Hair follicle dermal papilla cell (primary cell): ENCODE data around the gene PPIE. TPM values are rescaled to one million over a fixed set of nuclear protein-coding genes. Genes with fewer than 3 reads are reported as not detected.

Experiments used
- small RNA-seq: library from RNA; depleted of rRNA; stranded (forward); fragments of <200 nt; gene quantifications from one replicate; pipeline ENCODE3, GENCODE V24; 2012
- total RNA-seq: library from RNA; depleted of rRNA; stranded (reverse); fragments of >200 nt; gene quantifications from 2 replicates; pipeline ENCODE4 v1.2.3, GENCODE V29; 2012

The PPIE gene
- 26.3 and 26.7 TPM in 2 replicates for total RNA-seq

DNA sequence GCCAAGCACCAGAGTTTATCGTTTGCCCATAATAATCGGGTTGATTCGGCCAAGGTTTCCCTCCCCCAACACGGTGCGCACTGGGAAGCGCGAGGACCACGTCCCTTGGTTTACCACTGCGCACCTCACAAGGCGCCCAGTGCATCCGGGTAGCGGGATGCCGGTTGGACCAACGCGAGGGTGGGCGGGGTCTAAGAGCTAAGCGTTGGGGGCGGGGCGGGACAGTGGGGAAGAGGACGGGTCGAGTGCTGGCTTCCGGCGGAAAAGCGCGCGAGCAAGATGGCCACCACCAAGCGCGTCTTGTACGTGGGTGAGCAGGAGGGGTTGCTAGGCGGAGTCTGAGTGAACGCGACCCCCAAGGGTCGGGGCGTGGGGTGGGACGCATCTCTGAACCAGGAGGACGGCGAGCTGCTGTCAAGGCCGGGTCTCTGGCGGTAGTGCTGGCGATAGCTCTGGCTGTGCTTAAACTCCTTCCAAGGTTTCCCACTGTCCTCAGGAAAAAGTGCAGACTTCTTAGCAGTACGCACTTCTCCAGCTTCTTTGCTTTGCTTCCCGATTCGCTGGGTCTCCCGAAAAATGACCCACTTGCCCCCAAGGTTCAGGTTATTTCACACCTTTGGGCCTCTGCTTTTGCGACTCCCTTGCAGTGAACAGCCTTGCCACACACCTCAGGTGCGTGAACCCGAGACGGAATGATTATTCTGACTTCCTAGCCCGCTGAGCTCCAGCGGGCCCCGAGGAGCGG lies at the start of gene PPIE:
Gene PPIE (plus strand): TSS at position 261 of the 745 bp plus-strand sequence. CDS start 19 bp downstream, at position 280.

DNA sequence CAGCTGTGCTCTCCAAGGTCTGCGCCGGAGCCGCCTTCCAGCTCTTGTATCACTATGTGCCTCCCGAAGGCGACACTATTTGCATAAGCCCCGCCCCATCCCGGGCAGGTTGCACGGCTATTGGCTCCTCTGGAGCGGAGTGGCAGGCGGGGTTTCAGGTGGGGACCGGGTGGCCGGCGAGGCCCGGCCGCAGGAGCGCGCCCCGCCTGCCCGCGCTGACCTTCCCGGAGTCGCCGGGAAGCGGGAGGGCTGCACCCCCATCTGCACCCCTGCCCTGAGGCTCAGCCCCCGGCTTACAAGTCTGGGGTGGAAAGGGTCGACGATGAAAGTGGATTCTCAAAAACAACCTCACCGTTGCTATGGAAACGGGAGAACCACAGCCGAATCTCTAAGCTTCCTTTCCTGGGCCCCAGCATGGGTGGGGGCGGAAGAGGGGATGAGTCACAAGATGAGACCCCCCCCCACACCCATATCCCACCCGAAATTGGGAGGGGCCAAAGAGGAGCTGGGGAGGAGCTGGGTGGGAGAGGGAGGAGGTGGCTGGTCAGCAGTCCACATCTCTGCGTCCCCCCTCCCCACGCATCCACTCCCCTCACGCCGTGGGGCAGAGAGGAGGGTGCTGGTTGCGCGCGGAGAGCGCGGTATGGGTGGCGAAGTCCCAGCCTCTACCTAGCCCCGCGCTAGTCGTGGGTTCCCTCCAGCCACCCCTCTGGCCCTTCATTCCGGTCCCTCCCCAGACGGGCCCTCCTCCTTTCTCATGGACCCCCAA lies 47.1 kb upstream of the PPIE start, which contains the start of gene HPCAL4:
Gene HPCAL4 (minus strand): TSS at position 51 of the 769 bp plus-strand sequence. CDS start 6,830 bp downstream, outside the sequence.

DNA sequence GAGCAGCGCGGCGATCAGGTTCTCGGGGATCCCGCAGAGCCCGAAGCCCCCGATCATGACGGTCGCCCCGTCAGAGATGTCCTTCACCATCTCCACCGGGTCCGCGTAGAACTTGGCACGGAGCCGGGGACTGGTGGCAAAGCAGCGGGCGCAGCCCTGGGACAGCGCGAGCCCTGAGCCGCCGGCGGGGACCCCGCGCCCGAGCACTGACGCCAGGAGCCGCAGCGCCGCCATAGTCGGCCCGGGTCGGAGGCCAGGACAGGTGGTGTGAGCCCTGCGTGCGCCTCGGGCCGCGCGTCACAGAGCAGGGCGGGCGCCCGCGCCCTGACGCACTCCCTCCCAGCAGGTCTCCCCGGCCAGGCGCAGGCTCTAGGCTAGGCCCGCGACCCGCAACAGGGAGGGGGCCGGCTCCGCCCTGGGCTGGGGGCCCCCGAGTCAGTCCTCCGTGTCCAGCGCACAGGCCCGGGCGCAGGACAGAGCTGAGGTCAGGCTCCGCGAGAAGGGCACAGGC lies 32.4 kb downstream of the PPIE start, which contains the start of gene OXCT2:
Gene OXCT2 (minus strand): TSS at position 327 of the 511 bp plus-strand sequence. CDS start 93 bp downstream, at position 234.

DNA sequence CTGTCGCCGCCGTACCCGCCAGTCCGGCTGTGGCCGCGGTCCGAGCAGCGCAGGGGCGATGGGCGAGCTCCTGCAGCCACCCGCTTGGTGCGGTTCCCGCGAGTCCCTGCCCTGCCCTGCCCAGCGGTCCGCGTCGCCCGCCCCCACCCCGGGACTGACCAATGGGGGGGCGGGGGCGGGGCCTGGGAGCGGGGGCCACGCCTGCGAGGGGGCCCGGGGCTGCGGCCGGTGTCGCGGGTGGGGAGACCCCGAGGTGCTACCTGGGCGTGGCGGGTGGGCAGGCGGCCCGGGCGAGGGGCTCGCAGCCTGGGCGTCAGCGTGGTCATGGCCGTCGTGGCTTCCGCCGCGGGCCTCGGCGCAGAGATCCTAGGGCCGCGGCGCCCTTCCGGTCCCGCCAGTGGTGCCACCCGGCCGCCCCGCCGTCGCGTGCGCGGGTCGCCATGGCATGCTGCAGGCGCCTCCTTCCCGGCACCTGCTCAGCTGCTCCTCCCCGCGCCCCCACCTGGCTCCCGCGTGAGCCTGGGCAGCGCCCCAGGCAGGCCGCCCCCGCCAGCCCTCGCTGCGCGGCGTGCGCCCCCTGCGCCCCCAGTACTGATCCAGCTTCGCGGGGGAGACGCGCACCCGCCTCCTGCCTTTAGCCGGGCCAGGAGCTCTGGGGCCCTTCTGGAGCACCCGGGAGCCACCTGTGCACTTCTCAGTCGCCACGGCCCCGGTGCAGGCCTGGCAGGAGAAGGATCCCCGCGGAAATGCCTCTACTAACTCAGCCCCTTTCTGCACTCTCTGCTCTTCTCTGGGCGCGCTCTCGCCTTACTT lies 50.3 kb downstream of the PPIE start, which contains the start of gene BMP8B:
Gene BMP8B (minus strand): TSS at position 108 of the 813 bp plus-strand sequence. CDS start 380 bp downstream, outside the sequence.

Small RNA genes lying within 50 kb of the gene (small RNA-seq; reads per million reads assigned to genes)
- gene AL033527.1 (not detected), gene RNU7-121P (not detected)

Other genes starting within 250 kb of the PPIE start
- gene BMP8A, start 247.2 kb upstream of the PPIE start, total RNA-seq = 0.12 and 0.16 TPM in 2 replicates
- gene PABPC4, start 162.1 kb upstream of the PPIE start, total RNA-seq = 96.4 and 129 TPM in 2 replicates
- gene HEYL, start 99.2 kb upstream of the PPIE start, total RNA-seq = under 0.01 and 0.16 TPM in 2 replicates
- not detected in 2 replicates for gene NT5C1A, start 66.8 kb upstream of the PPIE start, total RNA-seq
- gene HPCAL4, start 47.4 kb upstream of the PPIE start, total RNA-seq = not detected in 2 replicates
- gene OXCT2, start 32.5 kb downstream of the PPIE start, total RNA-seq = 1.8 and 2.7 TPM in 2 replicates
- gene BMP8B, start 50.0 kb downstream of the PPIE start, total RNA-seq = not detected in 2 replicates
- gene TRIT1, start 144.6 kb downstream of the PPIE start, total RNA-seq = 16.2 and 31.2 TPM in 2 replicates
- gene MYCL, start 163.0 kb downstream of the PPIE start, total RNA-seq = 0.16 TPM in 1 of 2 replicates, not detected in the other
- 5.2 and 10.5 TPM in 2 replicates for gene MFSD2A, start 216.3 kb downstream of the PPIE start, total RNA-seq